ENCODE measurements around the gene GBA3.
A peak's percentile ranks its signal among the peaks of the same experiment; 100 is the strongest.

GBA3 gene

DNA sequence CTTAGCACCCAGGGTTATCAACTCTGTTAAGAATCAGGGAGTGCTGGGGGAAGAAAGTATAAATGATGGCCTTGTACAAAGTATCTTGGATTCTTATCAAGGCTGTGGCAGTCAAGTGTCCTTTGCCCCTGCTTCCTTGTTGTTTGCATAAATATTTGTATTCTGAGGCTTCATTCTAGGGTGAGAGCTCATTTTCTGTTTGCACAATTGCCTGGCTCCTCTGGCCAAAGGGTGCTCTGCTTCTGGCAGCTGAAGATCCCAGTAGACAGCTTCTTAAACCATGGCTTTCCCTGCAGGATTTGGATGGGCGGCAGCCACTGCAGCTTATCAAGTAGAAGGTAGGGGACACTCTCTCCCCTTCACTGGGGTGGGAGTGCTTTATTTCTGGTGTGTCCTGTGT, at the start of gene GBA3:
GBA3 (plus strand) TSS at position 202 of the 400 bp plus-strand sequence.
- DNase-seq: no peak

DNA sequence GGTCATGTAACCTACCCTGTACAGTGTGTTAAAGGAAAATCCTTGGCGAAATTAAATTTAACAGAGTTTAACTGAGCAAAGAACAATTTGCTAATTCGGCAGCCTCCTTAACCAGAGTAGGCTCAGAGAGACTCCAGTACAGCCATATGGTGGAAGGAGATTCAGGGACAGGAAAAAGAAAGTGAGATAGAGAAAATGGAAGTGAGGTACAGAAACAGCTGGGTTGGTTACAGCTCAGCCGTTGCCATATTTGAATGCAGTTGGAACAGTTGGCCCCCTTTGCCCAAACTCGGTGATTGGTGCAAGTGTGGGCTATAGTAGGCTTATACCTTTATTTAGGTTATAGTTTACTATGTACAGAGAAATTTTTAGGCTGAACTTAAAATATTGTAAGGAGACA, 48.8 kb upstream of the GBA3 start:
- DNase-seq: no peak

DNA sequence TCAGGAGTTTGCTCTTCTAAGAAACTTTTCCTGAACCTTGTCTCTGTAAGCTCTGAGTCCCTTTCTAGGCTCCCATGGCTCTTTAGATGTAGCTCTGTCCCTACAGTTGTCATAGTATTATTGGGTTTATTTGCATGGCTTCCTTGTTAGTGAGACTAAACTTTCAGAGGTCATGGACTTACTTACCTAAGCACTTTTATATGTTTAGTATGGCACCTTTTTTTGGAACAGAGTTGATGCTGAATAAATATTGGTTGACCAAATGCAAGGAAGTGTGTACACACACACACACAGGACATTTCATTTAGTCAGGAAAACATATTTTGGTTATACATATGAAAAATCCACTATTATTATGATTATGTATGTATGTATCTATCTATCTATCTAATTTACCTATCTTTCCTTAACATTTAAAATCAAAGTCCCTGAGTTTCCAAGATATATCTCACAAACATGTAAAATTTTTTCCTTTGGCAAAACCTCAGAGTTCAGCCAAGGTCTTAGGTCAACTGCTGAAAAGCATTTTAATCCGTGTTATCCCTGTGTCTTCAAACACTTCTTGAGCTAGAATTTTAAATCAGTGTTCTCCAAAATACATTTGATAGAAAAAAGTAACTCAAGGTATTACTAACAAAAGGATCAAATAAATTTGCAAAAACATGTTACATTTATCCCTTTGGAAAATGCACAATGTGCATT, 47.1 kb upstream of the GBA3 start:
- DNase-seq: no peak

DNA sequence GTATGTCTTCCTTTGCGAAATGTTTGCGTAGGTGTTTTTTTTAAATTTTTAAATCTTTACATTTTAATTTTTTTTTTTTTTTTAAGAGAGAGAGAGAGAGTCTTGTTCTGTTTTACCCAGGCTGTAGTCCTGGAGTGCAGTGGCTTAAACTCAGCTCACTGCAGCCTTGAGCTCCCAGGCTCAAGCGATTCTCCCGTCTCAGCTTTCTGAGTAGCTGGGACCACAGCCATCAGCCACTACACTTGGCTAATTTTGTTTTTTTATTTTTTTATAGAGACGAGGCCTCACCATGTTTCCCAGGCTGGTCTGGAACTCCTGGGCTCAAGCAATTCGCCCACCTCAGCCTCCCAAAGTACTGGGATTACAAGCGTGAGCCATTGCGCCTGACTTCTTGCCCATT, 43.7 kb upstream of the GBA3 start:
- DNase-seq: no peak

DNA sequence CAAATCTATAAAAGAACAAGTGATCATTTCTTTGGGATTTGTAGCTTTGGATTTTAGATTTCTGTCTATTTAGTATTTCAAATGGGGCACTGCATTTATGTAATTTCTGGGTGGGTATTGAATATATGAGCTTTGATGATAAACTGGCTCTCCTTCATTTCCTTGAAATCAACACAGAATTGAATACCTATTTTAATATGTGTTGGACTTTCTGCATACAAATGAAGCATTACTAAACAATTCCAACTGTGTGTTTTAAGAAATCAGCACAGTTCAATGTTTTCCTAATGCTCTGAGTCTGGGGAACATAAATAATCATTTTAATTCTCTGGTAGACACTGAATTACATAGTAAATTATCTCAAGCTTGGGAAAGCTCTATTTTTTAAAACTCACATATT, 42.0 kb upstream of the GBA3 start:
- no peak for DNase-seq

DNA sequence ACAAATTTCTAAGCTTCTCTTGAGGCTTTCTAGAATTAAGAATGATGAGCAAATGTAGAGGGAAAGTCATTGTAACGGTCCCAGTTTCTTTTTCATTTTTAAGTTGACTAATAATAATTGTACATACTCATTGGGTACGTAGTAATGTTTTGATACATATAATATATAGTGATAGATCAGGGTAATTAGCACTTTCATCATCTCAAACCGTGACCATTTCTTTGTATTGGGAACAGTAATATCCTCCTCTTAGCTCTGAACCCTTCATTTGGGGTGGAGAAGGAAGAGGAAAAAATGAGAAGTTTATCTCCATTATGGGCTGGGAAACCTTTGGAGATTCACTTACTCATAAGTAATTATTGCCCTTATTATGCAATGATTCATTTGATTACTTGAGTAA, 39.0 kb upstream of the GBA3 start:
- no peak for DNase-seq

DNA sequence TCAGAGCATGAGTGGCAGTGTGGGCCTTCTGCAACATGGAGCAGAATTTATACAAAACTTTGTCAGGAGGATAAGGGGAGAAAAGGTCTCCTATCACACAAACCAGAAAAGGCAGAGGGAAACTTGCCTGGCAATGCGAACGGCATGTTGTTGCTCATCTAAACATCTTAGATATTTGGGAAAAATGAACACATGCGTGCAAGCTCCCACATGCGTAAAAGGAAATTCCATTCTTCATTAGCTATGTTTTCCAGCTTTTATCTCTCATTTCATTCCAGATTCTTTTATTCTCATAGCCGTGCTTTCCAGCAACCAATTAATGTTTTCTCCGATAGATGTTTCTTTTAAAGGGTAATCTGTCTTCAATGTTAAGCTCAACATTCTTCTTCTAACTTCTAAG, 31.3 kb upstream of the GBA3 start:
- peak; percentile 77 for DNase-seq

DNA sequence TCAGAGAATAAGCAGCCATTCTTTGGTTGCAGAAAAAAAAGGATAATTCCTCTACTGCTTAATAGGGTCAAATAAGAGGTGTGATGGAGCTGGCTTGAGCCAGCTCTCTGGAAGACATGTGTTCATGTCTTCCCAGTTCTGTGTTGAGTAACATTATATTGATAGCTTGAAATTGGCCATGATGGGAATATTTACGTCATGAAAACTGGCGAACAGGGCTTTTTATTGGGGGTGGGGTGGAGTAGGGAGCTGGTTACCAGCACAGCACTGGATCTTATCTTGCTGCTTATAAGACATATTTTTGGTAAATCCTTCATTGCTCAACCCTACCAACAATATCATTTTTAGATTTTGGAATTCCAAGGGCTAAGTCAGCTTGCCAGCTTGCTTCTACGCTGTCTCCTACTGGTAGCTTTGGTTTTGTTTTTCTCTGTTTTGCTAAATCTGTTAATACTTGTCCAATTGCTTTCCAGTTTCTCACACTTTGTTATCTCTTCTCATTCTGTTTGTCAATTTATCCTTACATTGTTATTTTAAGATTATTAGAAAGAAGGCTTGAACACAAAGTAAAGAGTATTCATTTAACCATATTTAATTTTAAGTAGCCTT, 25.3 kb upstream of the GBA3 start:
- peak; percentile 15 for DNase-seq

DNA sequence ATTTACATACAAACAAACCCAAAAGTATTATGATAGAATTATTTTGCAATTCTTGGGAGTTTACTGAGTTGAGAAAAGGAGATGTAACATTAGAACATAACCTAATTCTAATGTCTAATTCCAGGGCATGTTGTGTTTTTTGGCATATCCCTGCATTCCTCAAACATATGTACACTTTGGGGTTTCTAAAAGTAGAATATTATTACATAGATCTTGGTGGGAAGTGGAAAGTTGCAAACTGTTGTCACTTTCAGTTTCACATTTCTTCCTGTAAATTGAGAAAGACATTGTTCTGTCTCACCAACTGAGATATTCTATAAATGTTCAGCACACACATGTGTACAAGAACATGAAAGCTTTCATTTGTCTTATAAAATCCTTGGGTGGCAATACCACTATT, 24.4 kb upstream of the GBA3 start:
- DNase-seq: peak; percentile 85

DNA sequence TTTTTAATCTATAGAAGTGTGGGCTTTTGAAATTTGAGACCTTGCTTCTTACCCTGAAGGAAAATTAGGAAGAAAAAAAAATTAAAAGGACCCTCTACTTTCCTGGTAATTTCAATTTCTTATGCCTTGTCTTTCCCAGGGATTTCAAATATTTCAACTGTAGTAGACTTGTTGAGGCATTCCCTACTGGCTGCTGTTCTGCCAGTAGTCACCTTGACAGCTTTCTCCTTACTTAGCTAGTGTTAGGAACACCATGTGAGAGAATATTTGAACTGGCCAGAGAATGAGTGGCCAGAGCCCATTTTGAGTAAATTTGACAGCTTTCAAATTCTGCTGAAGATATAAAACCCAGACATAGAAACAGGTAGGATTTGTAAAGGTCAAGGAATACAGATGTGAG, 24.0 kb upstream of the GBA3 start:
- no peak for DNase-seq

DNA sequence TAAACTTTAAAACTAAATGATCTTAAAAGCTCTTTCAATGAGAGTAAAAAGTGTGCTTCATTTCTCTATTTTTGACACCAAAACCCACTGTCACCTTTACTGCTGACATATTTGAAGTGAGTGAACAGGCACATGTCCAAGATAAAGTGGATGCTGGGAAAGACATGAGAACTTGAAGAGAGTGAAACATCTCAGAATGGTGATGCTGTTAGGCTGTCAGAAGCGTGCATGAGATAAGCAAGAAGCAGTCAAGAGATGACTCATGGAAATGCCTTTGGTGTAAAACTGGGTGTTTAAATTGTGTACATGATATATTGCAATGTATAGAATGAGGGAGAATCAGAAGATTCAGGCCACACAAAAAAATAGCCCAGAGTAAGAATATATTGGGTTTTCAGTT, 21.8 kb upstream of the GBA3 start:
- peak; percentile 87 for DNase-seq

DNA sequence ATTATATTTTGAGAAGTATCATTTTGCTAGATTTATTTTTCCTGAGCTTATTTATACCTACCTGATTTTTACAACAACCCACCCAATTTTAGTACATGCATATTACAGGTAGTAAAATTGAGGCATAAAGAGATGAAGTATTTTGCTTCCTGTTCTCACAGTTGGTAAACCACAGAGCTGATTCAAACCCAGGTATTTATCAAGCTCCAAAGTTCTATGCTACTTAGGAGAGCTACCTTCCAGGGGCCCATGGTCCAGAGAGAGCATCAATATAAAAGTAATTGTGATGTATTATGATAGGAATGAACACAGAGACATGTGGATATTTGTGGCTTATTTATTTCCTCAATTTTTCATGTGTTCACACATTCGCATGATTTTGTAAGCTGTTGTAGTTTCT, 20.2 kb upstream of the GBA3 start:
- no peak for DNase-seq

DNA sequence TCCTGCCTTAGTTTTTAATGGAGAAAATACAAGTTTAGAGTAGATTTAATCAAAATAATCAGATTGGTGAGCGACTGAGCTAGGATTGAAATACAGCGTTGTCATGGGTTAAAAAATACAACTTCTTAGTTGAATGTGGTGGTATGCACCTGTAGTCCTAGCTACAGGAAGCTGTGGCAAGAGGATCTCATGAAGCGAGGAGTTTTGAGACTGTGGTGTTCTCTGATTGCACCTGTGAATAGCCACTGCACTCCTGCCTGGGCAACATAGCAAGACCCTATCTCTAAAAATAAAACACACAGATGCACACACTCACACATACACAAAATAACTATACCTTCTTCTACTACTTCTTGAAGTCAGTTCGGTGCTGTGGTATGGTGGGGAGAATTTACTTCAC, 19.8 kb upstream of the GBA3 start:
- DNase-seq: no peak

DNA sequence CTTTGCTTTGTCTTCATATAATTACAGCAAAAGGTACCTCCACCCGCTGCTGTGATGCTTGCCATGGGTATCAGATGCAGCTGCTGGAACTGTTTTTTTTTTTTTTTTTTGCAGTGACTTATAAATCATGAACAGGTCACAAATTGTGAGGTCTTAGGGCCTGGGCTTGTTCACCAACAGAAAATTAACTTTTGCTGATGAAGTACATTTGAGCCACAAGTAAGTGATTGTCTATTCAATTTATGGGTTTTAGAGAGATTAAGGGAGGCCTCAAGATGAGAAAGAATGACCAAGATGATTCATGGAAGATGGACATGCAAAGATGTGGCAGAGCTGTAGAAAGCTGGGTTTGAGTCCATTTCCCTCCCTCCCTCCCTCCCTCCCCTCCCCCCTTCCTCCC, 18.0 kb upstream of the GBA3 start:
- DNase-seq: no peak

DNA sequence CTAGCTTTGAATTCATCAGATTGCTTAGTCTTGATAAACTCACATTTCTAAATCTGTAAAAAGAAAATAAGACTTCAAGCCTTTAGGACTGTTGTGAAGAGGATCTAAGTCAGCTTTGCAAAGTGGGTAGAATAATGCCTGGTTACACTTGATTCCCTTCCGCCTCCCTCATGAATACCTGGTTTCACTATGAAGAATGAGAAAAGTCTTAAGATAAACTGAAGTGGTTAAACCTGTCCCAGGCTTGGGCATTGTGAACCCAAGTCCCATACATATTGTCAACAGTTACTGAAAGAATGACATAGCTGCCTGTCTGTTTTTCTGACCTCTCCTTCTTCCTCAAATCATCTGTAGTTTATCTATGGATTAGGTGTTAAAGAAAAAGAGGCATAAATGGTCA, 16.7 kb upstream of the GBA3 start:
- no peak for DNase-seq

DNA sequence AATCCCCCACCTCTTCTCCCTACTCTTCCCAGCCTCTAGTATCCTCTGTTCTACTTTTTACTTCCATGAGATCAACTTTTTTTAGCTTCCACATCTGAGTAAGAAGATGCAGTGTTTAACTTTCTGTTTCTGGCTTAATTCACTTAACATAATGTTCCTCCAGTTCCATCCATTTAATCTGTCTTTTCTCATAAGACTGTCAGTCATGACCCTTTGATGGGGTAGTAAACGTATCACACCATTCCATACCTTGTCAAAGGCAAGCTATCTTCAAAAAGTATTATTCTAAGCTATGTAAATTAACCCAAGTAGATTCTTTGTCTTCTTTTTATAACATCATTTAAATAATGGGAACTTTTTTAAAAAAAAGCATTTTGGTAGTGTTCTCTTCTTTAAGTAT, 15.0 kb upstream of the GBA3 start:
- no peak for DNase-seq

DNA sequence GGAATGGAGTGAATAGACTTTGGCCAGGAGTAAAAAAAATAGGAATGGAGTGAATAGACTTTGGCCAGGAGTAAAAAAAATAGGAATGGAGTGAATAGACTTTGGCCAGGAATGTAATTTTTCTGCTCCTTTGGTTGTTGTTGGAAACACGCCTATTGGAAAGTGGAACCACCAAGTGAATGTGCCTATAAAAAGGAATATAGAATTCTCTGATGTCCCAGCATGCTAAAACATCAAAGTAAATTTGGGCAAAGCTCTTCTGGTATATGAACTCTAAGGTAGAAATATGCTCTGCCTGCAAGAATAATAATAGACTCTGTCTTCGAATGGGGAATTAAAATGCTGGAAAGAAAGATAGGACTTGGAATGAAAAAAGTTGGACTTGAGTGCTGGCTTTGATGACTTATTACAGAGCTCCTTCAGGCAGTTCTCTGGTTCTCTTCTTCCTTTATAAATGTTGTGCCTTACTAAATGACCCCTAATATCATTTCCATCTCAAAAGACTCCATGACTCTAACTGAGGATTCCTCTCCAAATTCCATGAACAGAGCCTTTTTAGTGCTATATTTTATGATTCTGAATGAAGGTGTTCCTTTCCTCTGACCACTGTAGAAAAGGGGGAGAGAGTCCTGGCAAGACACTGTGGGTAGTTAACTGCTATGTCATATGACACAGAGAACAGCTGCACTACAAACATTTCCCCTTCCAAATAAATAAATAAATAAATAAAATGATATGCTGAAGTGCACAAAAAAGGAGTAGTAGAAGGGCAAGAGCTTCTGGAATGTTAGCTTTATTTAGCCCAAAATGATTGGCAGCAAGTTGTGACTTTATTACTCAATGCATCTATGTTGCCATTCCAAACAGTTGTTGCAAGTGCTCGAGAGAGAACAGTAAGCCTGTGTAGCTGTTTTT, 13.5 kb upstream of the GBA3 start:
- DNase-seq: no peak

DNA sequence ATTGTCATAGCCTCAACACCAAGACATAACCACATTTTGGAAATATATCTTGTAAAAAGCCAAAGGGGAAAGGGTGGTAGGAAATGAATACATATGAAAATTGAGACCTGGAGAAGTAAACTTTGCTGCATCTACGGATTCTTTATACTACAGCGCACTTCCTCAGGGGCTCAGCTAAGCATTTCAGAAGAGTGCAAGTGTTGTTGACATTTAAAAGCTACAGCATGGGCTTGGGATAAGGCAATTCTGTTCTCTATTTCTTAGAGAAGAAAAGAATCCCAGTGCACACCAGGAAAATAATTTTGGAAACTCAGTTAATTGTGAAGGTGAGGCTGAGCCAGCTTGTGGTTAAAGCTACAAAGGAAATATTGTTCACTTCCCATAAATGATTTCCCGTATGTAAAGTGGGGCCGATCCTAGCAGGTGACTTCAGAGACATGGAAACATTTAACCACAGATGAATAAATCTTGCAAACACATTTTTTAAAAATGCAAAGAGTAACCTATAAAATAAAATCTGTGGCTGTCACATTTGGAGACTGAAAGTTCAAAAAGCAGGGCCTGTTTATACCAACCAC, 12.6 kb upstream of the GBA3 start:
- no peak for DNase-seq

DNA sequence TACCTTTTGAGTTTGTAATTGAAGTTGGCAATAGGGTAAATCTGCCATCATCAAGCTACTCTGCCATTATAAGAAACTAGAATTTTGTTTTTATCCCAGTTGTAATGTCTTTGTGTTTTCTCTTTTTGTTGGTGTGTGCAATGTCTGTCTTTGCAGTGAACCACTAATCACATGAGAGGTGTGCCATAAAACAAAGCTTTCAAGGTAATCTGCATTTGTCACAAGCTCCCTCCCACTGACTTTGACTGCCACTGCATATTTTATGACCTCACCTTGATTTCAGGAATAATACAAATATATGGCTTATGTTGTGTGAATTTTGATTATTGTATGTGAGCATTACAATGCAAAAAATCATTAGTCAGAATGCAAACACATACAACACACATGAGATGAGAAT, 9.0 kb upstream of the GBA3 start:
- no peak for DNase-seq

DNA sequence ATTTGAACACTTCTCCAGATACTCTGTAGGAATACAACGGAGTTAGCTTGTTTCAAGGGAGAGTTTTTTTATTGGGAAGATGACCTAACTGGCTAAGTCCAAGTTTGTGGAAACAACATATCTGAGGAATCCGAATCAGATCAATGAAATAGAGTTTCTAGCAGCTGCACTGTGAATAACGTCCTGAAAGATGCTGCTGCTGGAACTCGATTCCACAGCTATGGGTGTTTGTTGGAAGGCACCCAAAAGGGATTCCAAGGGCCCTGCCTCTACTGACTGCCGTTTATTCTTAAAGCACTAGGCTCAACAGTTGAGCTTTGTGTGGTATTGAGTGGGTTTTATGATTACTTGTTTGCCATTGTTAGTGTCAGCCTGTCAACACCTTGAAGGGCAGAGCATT, 6.6 kb upstream of the GBA3 start:
- peak; percentile 20 for DNase-seq

DNA sequence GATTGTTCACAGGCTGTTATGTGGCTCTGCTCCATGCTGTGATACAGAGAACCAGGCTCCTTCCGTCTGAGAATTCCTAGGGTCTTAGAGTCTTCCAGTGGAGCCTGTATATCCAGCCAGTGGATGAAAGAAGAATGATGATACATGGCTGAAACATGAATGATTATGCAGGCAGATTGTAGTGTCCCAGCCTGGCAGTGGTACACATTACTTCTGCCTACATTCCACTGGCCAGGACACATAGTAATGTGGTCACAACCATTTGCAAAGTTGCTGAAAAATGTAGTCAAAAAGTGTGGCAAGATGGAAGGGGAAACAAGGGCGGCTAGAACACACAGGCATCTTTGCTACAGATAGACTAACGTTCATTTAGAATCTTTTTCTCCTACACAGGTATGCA, 4.5 kb upstream of the GBA3 start:
- DNase-seq: peak; percentile 66

DNA sequence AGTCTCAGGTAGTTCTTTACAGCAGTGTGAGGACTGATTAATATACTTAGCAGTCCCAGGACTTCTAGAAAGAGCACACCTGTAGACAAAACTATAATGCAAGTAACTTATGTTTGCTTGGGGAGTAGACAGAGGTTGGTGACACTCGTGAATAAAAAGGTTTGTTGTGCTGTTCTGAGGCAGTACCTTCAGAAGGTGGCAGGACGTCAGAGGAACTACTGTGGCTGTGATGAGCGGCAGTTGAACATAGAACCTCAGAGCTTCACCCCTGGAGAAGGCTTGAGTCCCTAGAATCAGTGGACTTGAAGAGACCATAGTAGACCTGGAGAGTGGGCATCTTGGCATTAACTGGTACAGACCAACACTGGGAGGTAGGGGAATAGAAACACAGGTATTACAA, 3.3 kb upstream of the GBA3 start:
- DNase-seq: no peak

DNA sequence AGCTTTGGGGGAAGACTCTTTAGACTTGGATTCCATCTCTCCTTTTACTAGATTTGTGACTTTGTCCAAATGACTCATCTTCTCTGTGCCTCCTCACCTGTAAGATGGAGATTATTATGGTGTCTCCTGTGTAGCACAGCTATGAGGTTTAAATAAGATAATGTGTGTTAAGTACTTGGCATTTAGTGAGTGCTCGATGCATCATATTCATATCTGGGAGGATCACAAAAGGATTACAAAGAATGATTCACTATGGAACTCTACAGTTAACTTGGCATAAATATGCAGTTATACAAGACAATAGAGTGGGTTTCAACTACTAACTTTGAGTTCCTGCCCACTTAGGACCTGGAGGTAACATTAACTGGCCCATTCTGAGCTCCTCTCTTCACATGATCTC, 2.3 kb downstream of the GBA3 start:
- DNase-seq: no peak

DNA sequence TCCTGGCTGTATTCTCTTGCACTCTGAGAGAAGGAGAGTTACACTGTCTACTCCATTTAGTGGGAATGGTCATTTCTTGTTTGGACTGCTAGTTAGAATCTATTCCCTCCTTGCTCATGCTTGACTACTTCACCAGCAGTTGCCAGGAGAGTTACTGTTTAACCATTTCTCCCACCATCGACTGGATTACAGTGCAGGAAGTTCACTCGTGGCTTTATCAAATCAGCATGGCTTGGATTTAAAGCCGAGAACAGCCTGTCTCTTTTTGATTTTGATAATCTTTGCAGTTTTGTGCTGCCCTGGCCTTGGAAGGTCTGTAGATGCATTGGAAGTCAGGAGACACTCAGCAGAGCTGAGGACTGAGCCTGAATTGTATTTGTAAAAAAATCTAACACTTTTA, 3.2 kb downstream of the GBA3 start:
- no peak for DNase-seq

Measured in fibroblast of skin of right biceps (primary cell).